Measurements from ENCODE around the gene FAM50B. TPM values are rescaled to one million over a fixed set of nuclear protein-coding genes. Genes with fewer than 3 reads are reported as not detected.
A peak's percentile ranks its signal among the peaks of the same experiment; 100 is the strongest.

The FAM50B gene
- total RNA-seq, 4 donors from 2014 or later = 4.6 to 12.9 (median 11.8) TPM

- no peak for TF ChIP-seq CTCF (IDR thresholded peaks at IDR 0.05)
- no peak for TF ChIP-seq POLR2A (IDR thresholded peaks at IDR 0.05)
- peaks cover 19 to 64% (median 20%) of the 10 kb centered on the region in 3 donors for H3K4me1 ChIP-seq
- peak overlapping the region in 3 of 4 donors; percentile 17 to 58 (median 55) for H3K27ac ChIP-seq
- intact Hi-C loops (cut with DNase I) = loop anchor here (10.0 kb wide), 1 partner anchor 65 kb away; the partner anchor contains the start of gene PXDC1
- no peaks in the 10 kb centered on the region for H3K9me3 ChIP-seq
- 62 to 67% methylated on average over 11 to 12 of the region's 12 CpGs for WGBS, 2 donors
- no peaks in the 10 kb centered on the region for H3K36me3 ChIP-seq
- no peak for DNase-seq
- H3K27me3 ChIP-seq = no peaks in the 10 kb centered on the region
- H3K4me3 ChIP-seq = no peak overlapping the region
These were observed 29.7 kb upstream of the FAM50B start for GRCh38 chr6:3819161-3820110.

- no peaks in the 10 kb centered on the region for H3K9me3 ChIP-seq
- DNase-seq = no peak
- peak overlapping the region in 2 of 4 donors; percentile 58 to 71 for H3K27ac ChIP-seq
- H3K4me1 ChIP-seq = peaks cover 29 to 74% (median 31%) of the 10 kb centered on the region in 3 donors
- no peak overlapping the region for H3K4me3 ChIP-seq
- no peaks in the 10 kb centered on the region for H3K36me3 ChIP-seq
- WGBS, 2 donors = 86 to 87% methylated on average over 7 of the region's 8 CpGs
- H3K27me3 ChIP-seq = no peaks in the 10 kb centered on the region
- TF ChIP-seq POLR2A (IDR thresholded peaks at IDR 0.05) (no peak), CTCF (IDR thresholded peaks at IDR 0.05) (no peak)
- intact Hi-C loops (cut with DNase I) = loop anchor here (10.0 kb wide), 1 partner anchor 66 kb away; the partner anchor contains the start of gene PXDC1
These were observed 28.6 kb upstream of the FAM50B start for GRCh38 chr6:3820563-3820962.

GRCh38 chr6:3822747-3823445, 26.3 kb upstream of the FAM50B start:
- H3K4me3 ChIP-seq = no peak overlapping the region
- no peak for DNase-seq
- TF ChIP-seq POLR2A (IDR thresholded peaks at IDR 0.05) = no peak
- no peak for TF ChIP-seq CTCF (IDR thresholded peaks at IDR 0.05)
- intact Hi-C loops (cut with DNase I) = loop anchor here (10.0 kb wide), 1 partner anchor 68 kb away; the partner anchor contains the start of gene PXDC1
- H3K36me3 ChIP-seq = no peaks in the 10 kb centered on the region
- no peaks in the 10 kb centered on the region for H3K9me3 ChIP-seq
- 32 to 42% methylated on average over 5 to 8 of the region's 14 CpGs for WGBS, 2 donors
- peak overlapping the region; percentile 33 to 89 (median 52) for H3K27ac ChIP-seq
- no peaks in the 10 kb centered on the region for H3K27me3 ChIP-seq
- peaks cover 30 to 79% (median 39%) of the 10 kb centered on the region in 3 donors for H3K4me1 ChIP-seq

GRCh38 chr6:3823671-3824070, 25.5 kb upstream of the FAM50B start:
- Histone ChIP-seq H3K36me3 (no peaks in the 10 kb centered on the region), H3K4me1 (peaks cover 30 to 79% (median 39%) of the 10 kb centered on the region in 3 donors), H3K27ac (peak overlapping the region in 3 of 4 donors; percentile 52 to 89 (median 53)), H3K9me3 (no peaks in the 10 kb centered on the region), H3K27me3 (no peaks in the 10 kb centered on the region), H3K4me3 (no peak overlapping the region)
- TF ChIP-seq POLR2A (IDR thresholded peaks at IDR 0.05) (no peak), CTCF (IDR thresholded peaks at IDR 0.05) (no peak)
- WGBS, 2 donors = 74 to 88% methylated on average over 6 of the region's 6 CpGs
- intact Hi-C loops (cut with DNase I) = loop anchor here (10.0 kb wide), 1 partner anchor 69 kb away; the partner anchor contains the start of gene PXDC1
- DNase-seq = no peak

Measured in esophagus squamous epithelium (tissue), 5 donors.